22Rv1 (cell line): ENCODE measurements around the gene SEPSECS.

ENCODE experiments used
- CTCF ChIP-seq: fragments of 450-650 bp; IDR thresholded peaks from 2 replicates; pipeline ENCODE4 v1.5.1; 2017; ENCODE audit warnings: mild to moderate bottlenecking
- ZFX ChIP-seq: fragments of 450-650 bp; IDR thresholded peaks from 2 replicates; pipeline ENCODE4 v1.6.1; 2017; ENCODE audit warnings: antibody characterized with exemption, borderline replicate concordance

GRCh38 chr4:25095837-25096236, 64.4 kb downstream of the SEPSECS start:
- TF ChIP-seq CTCF (no peak), ZFX (no peak)
